Measurements from ENCODE around the gene IL10RB.

DNA sequence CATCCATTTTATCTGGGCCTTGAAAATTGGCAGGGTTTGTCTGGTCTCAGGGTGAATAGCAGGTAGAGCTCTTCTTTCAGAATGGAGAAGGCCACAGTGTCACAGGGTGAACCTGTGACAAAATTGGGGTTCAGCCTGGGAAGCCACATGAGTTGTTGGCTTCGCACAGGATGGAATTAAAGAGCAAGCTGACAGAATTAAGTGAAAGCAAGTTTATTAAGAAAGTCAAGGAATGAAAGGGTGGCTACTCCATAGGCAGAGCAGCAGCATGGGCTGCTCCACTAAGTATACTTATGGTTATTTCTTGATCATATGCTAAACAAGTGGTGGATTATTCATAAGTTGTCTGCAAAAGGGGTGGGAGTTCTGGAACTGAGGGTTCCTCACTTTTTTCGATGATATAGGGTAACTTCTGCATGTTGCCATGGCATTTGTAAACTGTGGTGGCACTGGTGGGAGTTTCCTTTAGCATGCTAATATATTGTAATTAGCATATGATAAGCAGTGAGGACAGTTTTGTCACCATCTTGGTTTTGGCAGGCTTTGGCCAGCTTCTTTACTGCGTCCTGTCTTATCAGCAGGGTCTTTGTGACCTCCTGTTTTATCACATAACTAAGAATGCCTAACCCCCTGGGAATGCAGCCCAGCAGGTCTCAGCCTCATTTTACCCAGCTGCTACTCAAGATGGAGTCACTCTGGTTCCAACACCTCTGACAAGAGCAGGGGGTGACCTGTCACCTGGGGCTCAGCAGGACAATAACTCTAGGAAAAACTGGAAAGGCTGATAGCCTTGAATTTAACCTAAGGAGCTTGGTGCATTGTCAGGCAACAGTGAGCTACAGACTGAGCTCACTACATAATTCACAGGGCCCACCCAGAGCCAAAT, 31.3 kb upstream of the IL10RB start:
- TF ChIP-seq, protein P1, sequence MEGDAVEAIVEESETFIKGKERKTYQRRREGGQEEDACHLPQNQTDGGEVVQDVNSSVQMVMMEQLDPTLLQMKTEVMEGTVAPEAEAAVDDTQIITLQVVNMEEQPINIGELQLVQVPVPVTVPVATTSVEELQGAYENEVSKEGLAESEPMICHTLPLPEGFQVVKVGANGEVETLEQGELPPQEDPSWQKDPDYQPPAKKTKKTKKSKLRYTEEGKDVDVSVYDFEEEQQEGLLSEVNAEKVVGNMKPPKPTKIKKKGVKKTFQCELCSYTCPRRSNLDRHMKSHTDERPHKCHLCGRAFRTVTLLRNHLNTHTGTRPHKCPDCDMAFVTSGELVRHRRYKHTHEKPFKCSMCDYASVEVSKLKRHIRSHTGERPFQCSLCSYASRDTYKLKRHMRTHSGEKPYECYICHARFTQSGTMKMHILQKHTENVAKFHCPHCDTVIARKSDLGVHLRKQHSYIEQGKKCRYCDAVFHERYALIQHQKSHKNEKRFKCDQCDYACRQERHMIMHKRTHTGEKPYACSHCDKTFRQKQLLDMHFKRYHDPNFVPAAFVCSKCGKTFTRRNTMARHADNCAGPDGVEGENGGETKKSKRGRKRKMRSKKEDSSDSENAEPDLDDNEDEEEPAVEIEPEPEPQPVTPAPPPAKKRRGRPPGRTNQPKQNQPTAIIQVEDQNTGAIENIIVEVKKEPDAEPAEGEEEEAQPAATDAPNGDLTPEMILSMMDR (conservative IDR thresholded peaks at IDR 0.05): no peak
- no peak for TF ChIP-seq ZFX (IDR thresholded peaks at IDR 0.05)
